Type B pancreatic cell (in vitro differentiated cells): ENCODE results near the gene MTRF1. TPM values are rescaled to one million over a fixed set of nuclear protein-coding genes. Genes with fewer than 3 reads are reported as not detected.

Source experiments
- DNase-seq: peaks from one replicate; pipeline ENCODE4 v3.0.0; 2021; ENCODE audit warnings: mixed read lengths; ENCODE audit not compliant: unreplicated experiment; ENCODE audit errors: extremely low spot score
- H3K27ac Mint-ChIP-seq: 2 replicates; pipeline ENCODE4 v1.8.0; 2021; ENCODE audit warnings: mild to moderate bottlenecking, mixed read lengths
- H3K27me3 Mint-ChIP-seq: 2 replicates; pipeline ENCODE4 v1.8.0; 2021; ENCODE audit warnings: mixed read lengths
- H3K36me3 Mint-ChIP-seq: 2 replicates; pipeline ENCODE4 v1.8.0; 2021; ENCODE audit warnings: mixed read lengths
- H3K4me1 Mint-ChIP-seq: one replicate; pipeline ENCODE4 v1.8.0; 2021; ENCODE audit warnings: mixed read lengths; ENCODE audit not compliant: unreplicated experiment
- H3K4me3 Mint-ChIP-seq: 2 replicates; pipeline ENCODE4 v1.8.0; 2021; ENCODE audit warnings: mild to moderate bottlenecking, mixed read lengths
- H3K9me3 Mint-ChIP-seq: 2 replicates; pipeline ENCODE4 v1.8.0; 2021; ENCODE audit warnings: mixed read lengths
- CTCF ChIP-seq: fragments of 200-600 bp; sonication (generic); conservative IDR thresholded peaks from 2 replicates; pipeline ENCODE4 v1.5.0; 2021; ENCODE audit warnings: antibody characterized with exemption, mild to moderate bottlenecking
- long read RNA-seq: library from polyadenylated mRNA; unstranded; transcript quantifications from one replicate; pipeline ENCODE4 v2.0.0, GENCODE V29; 2020
- total RNA-seq: library from RNA; stranded (reverse); gene quantifications from 2 replicates; pipeline ENCODE4 v1.2.1, GENCODE V29; 2021; ENCODE audit warnings: low replicate concordance

The MTRF1 gene
- 14.4 and 18.2 TPM in 2 replicates for total RNA-seq
- long read RNA-seq, partial matches to known transcripts: 12 of 49 reads
- long read RNA-seq, other reads (novel, unspliced or antisense): 34 of 49 reads

- no peaks in the 10 kb centered on the region for H3K9me3 Mint-ChIP-seq
- H3K4me1 Mint-ChIP-seq: no peaks in the 10 kb centered on the region
- peaks cover 15% of the 10 kb centered on the region for H3K36me3 Mint-ChIP-seq
- no peak for TF ChIP-seq CTCF
- peak within 1 kb of the TSS; percentile 89 for H3K27ac Mint-ChIP-seq
- H3K27me3 Mint-ChIP-seq: no peaks in the 10 kb centered on the region
- H3K4me3 Mint-ChIP-seq: peak within 1 kb of the TSS; percentile 95
- peak; percentile 71 for DNase-seq
Measured at GRCh38 chr13:41263261-41263971, at the start of gene MTRF1. Gene MTRF1 (minus strand): TSS chr13:41263576. CDS start chr13:41260907, 2,669 bp downstream.

GRCh38 chr13:41313117-41313516, 49.7 kb upstream of the MTRF1 start:
- Mint-ChIP-seq H3K9me3 (no peaks in the 10 kb centered on the region), H3K27ac (no peak overlapping the region), H3K36me3 (peaks cover 13% of the 10 kb centered on the region), H3K4me1 (peaks cover 16% of the 10 kb centered on the region), H3K27me3 (no peaks in the 10 kb centered on the region), H3K4me3 (peak overlapping the region; percentile 70)
- DNase-seq: no peak
- no peak for TF ChIP-seq CTCF

GRCh38 chr13:41312176-41312500, 48.8 kb upstream of the MTRF1 start:
- Mint-ChIP-seq H3K27me3 (no peaks in the 10 kb centered on the region), H3K27ac (peak overlapping the region; percentile 90), H3K9me3 (no peaks in the 10 kb centered on the region), H3K4me1 (peaks cover 11% of the 10 kb centered on the region), H3K36me3 (peaks cover 9% of the 10 kb centered on the region), H3K4me3 (peak overlapping the region; percentile 93)
- no peak for DNase-seq
- no peak for TF ChIP-seq CTCF

- DNase-seq: no peak
- peak; percentile 36 for TF ChIP-seq CTCF
Measured at GRCh38 chr13:41311406-41312175, 48.2 kb upstream of the MTRF1 start.

GRCh38 chr13:41310963-41311405, 47.6 kb upstream of the MTRF1 start, which contains the start of gene NAA16:
Gene NAA16 (plus strand): TSS chr13:41311267. CDS start chr13:41311529, 262 bp downstream.
- no peak for TF ChIP-seq CTCF
- peak within 1 kb of the TSS; percentile 93 for H3K4me3 Mint-ChIP-seq
- peak; percentile 98 for DNase-seq
- H3K27me3 Mint-ChIP-seq: no peaks in the 10 kb centered on the region
- no peaks in the 10 kb centered on the region for H3K9me3 Mint-ChIP-seq
- H3K27ac Mint-ChIP-seq: peak within 1 kb of the TSS; percentile 90
- H3K36me3 Mint-ChIP-seq: peaks cover 3% of the 10 kb centered on the region
- peaks cover 11% of the 10 kb centered on the region for H3K4me1 Mint-ChIP-seq

More at GRCh38 chr13:41311406-41312175, 48.2 kb upstream of the MTRF1 start:
- peaks cover 11% of the 10 kb centered on the region for H3K4me1 Mint-ChIP-seq
- peak overlapping the region; percentile 93 for H3K4me3 Mint-ChIP-seq
- H3K9me3 Mint-ChIP-seq: no peaks in the 10 kb centered on the region
- peak overlapping the region; percentile 90 for H3K27ac Mint-ChIP-seq
- no peaks in the 10 kb centered on the region for H3K27me3 Mint-ChIP-seq
- H3K36me3 Mint-ChIP-seq: peaks cover 4% of the 10 kb centered on the region
